Spleen (tissue), 11 donors: ENCODE data around the gene GC. TPM values are rescaled to one million over a fixed set of nuclear protein-coding genes. Genes with fewer than 3 reads are reported as not detected.

ENCODE experiments used
- DNase-seq: peaks from one replicate; pipeline ENCODE4 v3.0.0-alpha.2; 2020
- H3K27ac ChIP-seq, 8 donors: fragments of 200-600 bp; sonication (generic) in 7 of 8; 1 replicate in 4 of 8; 2 replicates in 4 of 8; pipeline versions ENCODE4 v1.5.0 to v1.8.0; 2016 to 2021; ENCODE audit warnings: inconsistent platforms in 4 of 8, mild to moderate bottlenecking in 4 of 8, moderate library complexity in 1 of 8
- H3K27me3 ChIP-seq, 7 donors: fragments of 200-600 bp; sonication (generic) in 6 of 7; replicated peaks in 1 of 7; 1 replicate in 4 of 7; 2 replicates in 3 of 7; pipeline versions ENCODE4 v1.5.0 to v1.8.0; 2016 to 2021; ENCODE audit warnings: inconsistent platforms in 3 of 7, mild to moderate bottlenecking in 1 of 7
- H3K36me3 ChIP-seq, 6 donors: fragments of 200-600 bp; sonication (generic) in 5 of 6; 1 replicate in 4 of 6; 2 replicates in 2 of 6; pipeline versions ENCODE4 v1.5.0 to v1.8.0; 2016 to 2021; ENCODE audit warnings: inconsistent platforms in 2 of 6
- H3K4me1 ChIP-seq, 6 donors: fragments of 200-600 bp; sonication (generic) in 5 of 6; 1 replicate in 3 of 6; 2 replicates in 3 of 6; pipeline versions ENCODE4 v1.5.0 to v1.8.0; 2016 to 2021; ENCODE audit warnings: inconsistent platforms in 3 of 6
- H3K4me3 ChIP-seq, 8 donors: fragments of 200-600 bp; sonication (generic) in 7 of 8; 1 replicate in 4 of 8; 2 replicates in 4 of 8; pipeline versions ENCODE4 v1.5.0 to v1.8.0; 2016 to 2021; ENCODE audit warnings: inconsistent platforms in 4 of 8, mild to moderate bottlenecking in 4 of 8, moderate library complexity in 2 of 8
- H3K9me3 ChIP-seq, 8 donors: fragments of 200-600 bp; sonication (generic) in 7 of 8; 1 replicate in 4 of 8; 2 replicates in 4 of 8; pipeline versions ENCODE4 v1.5.0 to v1.8.0; 2016 to 2021; ENCODE audit warnings: inconsistent platforms in 4 of 8
- CTCF ChIP-seq, 11 experiments: fragments of 200-600 bp in 7 of 11; fragments of 450-650 bp in 4 of 11; sonication (generic) in 4 of 11; IDR thresholded peaks in 8 of 11; conservative IDR thresholded peaks in 3 of 11; 1 replicate in 7 of 11; 2 replicates in 4 of 11; pipeline versions ENCODE4 v1.4.0 to v1.8.0; 2016 to 2021; ENCODE audit warnings: antibody characterized with exemption in 11 of 11, inconsistent platforms in 4 of 11, mild to moderate bottlenecking in 1 of 11
- POLR2A ChIP-seq, 3 donors: fragments of 450-650 bp; IDR thresholded peaks; one replicate each; pipeline ENCODE4 v1.5.1; 2017; ENCODE audit warnings: antibody characterized with exemption in 3 of 3, mild to moderate bottlenecking in 1 of 3
- POLR2AphosphoS5 ChIP-seq, 3 donors: sonication (generic); formaldehyde crosslinking; IDR thresholded peaks; one replicate each; pipeline ENCODE4 v1.5.1; 2017; ENCODE audit warnings: antibody characterized with exemption in 3 of 3
- WGBS, 5 donors: extraction: QIAGEN DNeasy Blood & Tissue Kit in 3 of 5; methylation state at CpG; one replicate each; pipeline versions ENCODE4 v1.1.5 to v1.1.7; 2013 to 2018; 5-methylcytosine and 5-hydroxymethylcytosine counted together
- intact Hi-C: fragments of 100-400 bp; cut with DNase I; formaldehyde crosslinking; loops from one replicate; pipeline ENCODE4 v1.15.0; 2023; ENCODE audit warnings: low total_unique reads
- polyA plus RNA-seq, 3 donors: library from polyadenylated mRNA; stranded (reverse); fragments of 200-250 nt; gene quantifications; one replicate each; pipeline ENCODE4 v1.2.1, GENCODE V29; 2013
- total RNA-seq, 7 donors: library from RNA; depleted of rRNA in 3 of 7; stranded (reverse); fragments of >200 nt in 3 of 7; fragmentation: NEBNext Ultra II Directional in 4 of 7; extraction: Animal tissue kit (Norgen Biotek cat#: 25700) in 4 of 7; gene quantifications; one replicate each; pipeline versions ENCODE4 v1.1.0 to v1.2.1, GENCODE V29; 2016 to 2021
- donor health status: healthy with polysubstance abuse.
- donor health status: DM: no; HTN: no; CAD: no; lungs with moderate emphysema.
- donor health status: DM: no; HTN: no; CAD: no.
- donor health status: Bipolar disorder and iron deficiency.
- donor health status: healthy.
- donor health status: DM: no; HTN: no; CAD: no.
- donor health status: DM: yes; HTN: yes; CAD: no.

GC gene
- total and polyA plus RNA-seq, 10 donors: 1.0 TPM; not detected in 9

DNA sequence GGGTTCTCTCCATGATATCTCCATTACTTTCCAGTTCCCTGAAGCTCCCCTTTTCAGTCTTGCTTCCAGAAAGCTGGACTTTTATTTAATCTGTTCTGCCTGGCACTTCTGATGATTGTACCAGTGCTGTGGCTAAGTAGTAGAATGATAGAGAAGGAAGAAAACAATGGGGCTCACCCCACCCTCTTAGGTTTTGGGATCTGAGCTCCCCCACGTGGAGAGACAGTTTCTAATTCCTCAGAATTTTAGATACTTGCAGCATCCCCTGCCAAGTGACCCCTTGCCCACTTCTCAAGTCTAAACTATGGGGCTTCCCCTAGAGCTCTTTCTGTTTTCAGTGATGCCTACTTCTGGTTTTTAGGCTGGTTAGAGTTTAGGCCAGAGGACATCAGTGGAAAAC is 73.9 kb downstream of the GC start:
- no peak for TF ChIP-seq POLR2AphosphoS5 (IDR thresholded peaks at IDR 0.05)
- TF ChIP-seq POLR2A (IDR thresholded peaks at IDR 0.05): no peak
- TF ChIP-seq CTCF (IDR thresholded peaks at IDR 0.05 in 8 of 11, conservative IDR thresholded peaks at IDR 0.05 in 3 of 11): no peak
- WGBS, 5 donors: 13 to 33% (median 31%) methylated on average over 1 of the region's 1 CpG
- no peak for DNase-seq
- H3K27ac ChIP-seq: no peak overlapping the region
- H3K36me3 ChIP-seq: no peaks in the 10 kb centered on the region
- no peak overlapping the region for H3K4me3 ChIP-seq
- H3K4me1 ChIP-seq: no peaks in the 10 kb centered on the region
- no peaks in the 10 kb centered on the region for H3K9me3 ChIP-seq
- no peaks in the 10 kb centered on the region for H3K27me3 ChIP-seq
- intact Hi-C loops: loop anchor here (10.0 kb wide), 1 partner anchor 525 kb away; no protein-coding TSS in a partner anchor

DNA sequence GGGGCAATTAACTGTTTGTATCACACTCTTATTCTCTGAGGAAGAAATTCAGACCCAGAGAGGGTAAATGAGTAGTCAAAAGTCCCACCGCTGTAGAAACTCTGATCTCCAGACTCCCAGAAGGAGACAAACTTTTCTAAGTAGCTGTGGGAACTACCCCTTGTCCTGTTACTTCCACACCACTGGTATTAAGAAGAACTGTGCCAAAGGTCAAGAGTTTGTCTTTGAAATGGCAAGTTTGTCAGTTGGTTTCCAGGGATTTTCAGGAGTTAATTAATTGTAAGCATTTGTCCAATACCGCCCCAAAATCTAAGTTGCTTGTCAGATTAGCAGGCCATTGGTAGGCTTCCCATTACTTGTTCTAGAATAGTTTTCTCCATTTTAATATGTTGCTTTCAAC is 85.7 kb downstream of the GC start:
- no peaks in the 10 kb centered on the region for H3K9me3 ChIP-seq
- no peak for TF ChIP-seq POLR2A (IDR thresholded peaks at IDR 0.05)
- intact Hi-C loops: no loop called here
- no peaks in the 10 kb centered on the region for H3K36me3 ChIP-seq
- H3K4me3 ChIP-seq: no peak overlapping the region
- no peak for DNase-seq
- no peaks in the 10 kb centered on the region for H3K4me1 ChIP-seq
- WGBS, 5 donors: 83 to 96% (median 91%) methylated on average over 2 of the region's 2 CpGs
- no peak overlapping the region for H3K27ac ChIP-seq
- H3K27me3 ChIP-seq: peaks cover 0 to 6% (median 0%) of the 10 kb centered on the region in 7 donors

- WGBS, 5 donors: 90 to 97% (median 90%) methylated on average over 4 of the region's 4 CpGs
- H3K27ac ChIP-seq: no peak overlapping the region
- TF ChIP-seq CTCF (IDR thresholded peaks at IDR 0.05 in 8 of 11, conservative IDR thresholded peaks at IDR 0.05 in 3 of 11) (no peak), POLR2A (IDR thresholded peaks at IDR 0.05) (no peak), POLR2AphosphoS5 (IDR thresholded peaks at IDR 0.05) (no peak)
- peaks cover 0 to 6% (median 0%) of the 10 kb centered on the region in 7 donors for H3K27me3 ChIP-seq
- intact Hi-C loops: no loop called here
- H3K4me1 ChIP-seq: no peaks in the 10 kb centered on the region
- H3K36me3 ChIP-seq: no peaks in the 10 kb centered on the region
- H3K4me3 ChIP-seq: no peak overlapping the region
- DNase-seq: no peak
- H3K9me3 ChIP-seq: no peaks in the 10 kb centered on the region
Observed at GRCh38 chr4:71697031-71697430, 86.8 kb downstream of the GC start.

DNA sequence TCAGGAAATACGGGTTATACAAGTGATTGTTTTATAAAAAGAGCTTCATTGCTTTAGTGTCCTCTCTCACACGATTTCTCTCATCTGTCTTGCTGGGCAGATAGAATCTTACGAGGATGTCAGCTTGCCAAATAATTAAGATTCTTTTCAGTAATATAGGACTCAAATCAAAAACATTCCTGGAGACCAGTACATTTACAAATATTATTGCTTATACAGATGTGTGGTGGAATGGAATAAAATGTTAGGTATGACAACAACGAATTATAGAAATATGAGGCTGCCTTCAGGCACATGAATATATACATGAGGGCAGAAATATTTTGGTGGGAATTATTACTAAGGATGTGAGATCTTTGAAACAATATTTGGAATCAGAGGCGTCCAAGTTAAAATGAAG is 88.9 kb downstream of the GC start:
- 55 to 73% (median 58%) methylated on average over 5 of the region's 5 CpGs for WGBS, 5 donors
- no peak overlapping the region for H3K4me3 ChIP-seq
- intact Hi-C loops: no loop called here
- H3K27me3 ChIP-seq: no peaks in the 10 kb centered on the region
- H3K9me3 ChIP-seq: no peaks in the 10 kb centered on the region
- no peaks in the 10 kb centered on the region for H3K36me3 ChIP-seq
- no peak overlapping the region for H3K27ac ChIP-seq
- H3K4me1 ChIP-seq: no peaks in the 10 kb centered on the region
- no peak for TF ChIP-seq POLR2AphosphoS5 (IDR thresholded peaks at IDR 0.05)
- no peak for TF ChIP-seq CTCF (IDR thresholded peaks at IDR 0.05 in 8 of 11, conservative IDR thresholded peaks at IDR 0.05 in 3 of 11)
- no peak for TF ChIP-seq POLR2A (IDR thresholded peaks at IDR 0.05)
- DNase-seq: no peak

DNA sequence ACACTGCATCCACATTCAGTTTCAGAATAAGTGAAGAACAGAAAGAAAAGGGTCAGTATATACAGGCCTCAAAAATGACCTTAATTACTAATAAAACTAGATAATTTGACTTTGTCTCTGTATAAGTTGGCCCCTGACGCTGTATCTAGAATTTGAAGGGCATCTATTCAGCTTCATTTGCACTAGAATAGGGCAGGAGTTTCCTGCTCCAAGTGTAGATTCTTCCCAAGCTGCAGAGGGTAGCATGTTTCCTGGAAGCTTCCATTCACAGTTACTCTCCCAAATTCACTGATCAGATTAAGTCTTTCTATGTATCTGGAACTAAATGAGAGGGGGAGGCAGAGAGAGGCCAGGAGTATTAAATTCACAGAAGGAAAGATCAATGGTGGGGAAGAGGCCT is 90.9 kb downstream of the GC start:
- Histone ChIP-seq H3K9me3 (no peaks in the 10 kb centered on the region), H3K36me3 (no peaks in the 10 kb centered on the region), H3K27me3 (peaks cover 0 to 7% (median 0%) of the 10 kb centered on the region in 7 donors), H3K4me1 (no peaks in the 10 kb centered on the region), H3K27ac (no peak overlapping the region), H3K4me3 (no peak overlapping the region)
- intact Hi-C loops: no loop called here
- TF ChIP-seq CTCF (IDR thresholded peaks at IDR 0.05 in 8 of 11, conservative IDR thresholded peaks at IDR 0.05 in 3 of 11): no peak
- TF ChIP-seq POLR2A (IDR thresholded peaks at IDR 0.05): no peak
- no peak for TF ChIP-seq POLR2AphosphoS5 (IDR thresholded peaks at IDR 0.05)
- 66 to 70% (median 70%) methylated on average over 1 of the region's 1 CpG for WGBS, 5 donors
- no peak for DNase-seq
